Suprapubic skin (tissue), 4 donors: ENCODE data around the gene WDFY2. TPM values are rescaled to one million over a fixed set of nuclear protein-coding genes. Genes with fewer than 3 reads are reported as not detected.

Source experiments
- DNase-seq, 2 donors: peaks; one replicate each; pipeline ENCODE4 v3.0.0-alpha.2; 2019; ENCODE audit warnings: low spot score in 2 of 2
- H3K27ac ChIP-seq: fragments of 200-600 bp; sonication (generic); one replicate; pipeline ENCODE4 v1.5.1; 2019
- H3K27me3 ChIP-seq: fragments of 200-600 bp; sonication (generic); one replicate; pipeline ENCODE4 v1.5.1; 2019
- H3K36me3 ChIP-seq: fragments of 200-600 bp; sonication (generic); one replicate; pipeline ENCODE4 v1.5.1; 2019
- H3K4me1 ChIP-seq: fragments of 200-600 bp; sonication (generic); one replicate; pipeline ENCODE4 v1.5.1; 2019
- H3K4me3 ChIP-seq: fragments of 200-600 bp; sonication (generic); one replicate; pipeline ENCODE4 v1.5.1; 2019; ENCODE audit warnings: mild to moderate bottlenecking
- H3K9me3 ChIP-seq: fragments of 200-600 bp; sonication (generic); one replicate; pipeline ENCODE4 v1.5.1; 2019
- EP300 ChIP-seq: sonication (generic); formaldehyde crosslinking; IDR thresholded peaks from one replicate; pipeline ENCODE4 v1.6.1; 2017; ENCODE audit warnings: antibody characterized with exemption
- POLR2A ChIP-seq, 2 donors: fragments of 450-650 bp; IDR thresholded peaks; one replicate each; pipeline ENCODE4 v1.6.1; 2017; ENCODE audit warnings: antibody characterized with exemption in 2 of 2, mild to moderate bottlenecking in 2 of 2, moderate library complexity in 2 of 2
- POLR2AphosphoS5 ChIP-seq, 3 donors: sonication (generic); formaldehyde crosslinking; IDR thresholded peaks; one replicate each; pipeline ENCODE4 v1.6.1; 2017; ENCODE audit warnings: antibody characterized with exemption in 3 of 3
- WGBS: methylation state at CpG from one replicate; pipeline ENCODE4 v1.1.5; 2018; 5-methylcytosine and 5-hydroxymethylcytosine counted together
- total RNA-seq, 4 donors: library from RNA; depleted of rRNA; stranded (reverse); fragments of >200 nt; gene quantifications; one replicate each; pipeline ENCODE4 v1.1.0, GENCODE V29; 2016
- TF ChIP-seq, protein P1 (sequence below), 2 donors: fragments of 200-600 bp in 1 of 2; fragments of 450-650 bp in 1 of 2; sonication (generic) in 1 of 2; IDR thresholded peaks; one replicate each; pipeline ENCODE4 v1.5.1; 2016 to 2019; ENCODE audit warnings: antibody characterized with exemption in 2 of 2, mild to moderate bottlenecking in 1 of 2, moderate library complexity in 1 of 2

The WDFY2 gene, protein sequence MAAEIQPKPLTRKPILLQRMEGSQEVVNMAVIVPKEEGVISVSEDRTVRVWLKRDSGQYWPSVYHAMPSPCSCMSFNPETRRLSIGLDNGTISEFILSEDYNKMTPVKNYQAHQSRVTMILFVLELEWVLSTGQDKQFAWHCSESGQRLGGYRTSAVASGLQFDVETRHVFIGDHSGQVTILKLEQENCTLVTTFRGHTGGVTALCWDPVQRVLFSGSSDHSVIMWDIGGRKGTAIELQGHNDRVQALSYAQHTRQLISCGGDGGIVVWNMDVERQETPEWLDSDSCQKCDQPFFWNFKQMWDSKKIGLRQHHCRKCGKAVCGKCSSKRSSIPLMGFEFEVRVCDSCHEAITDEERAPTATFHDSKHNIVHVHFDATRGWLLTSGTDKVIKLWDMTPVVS
- 10 to 100 TPM; 35.3 to 99.2 (median 40.4) TPM for total RNA-seq

- Histone ChIP-seq H3K27me3 (no peaks in the 10 kb centered on the region), H3K4me3 (peak within 1 kb of the TSS; percentile 70), H3K9me3 (no peaks in the 10 kb centered on the region), H3K4me1 (peaks cover 44% of the 10 kb centered on the region), H3K36me3 (no peaks in the 10 kb centered on the region), H3K27ac (peak within 1 kb of the TSS; percentile 94)
- WGBS, result under 1% methylated on average over 42 of the region's 81 CpGs
- TF ChIP-seq POLR2AphosphoS5 (IDR thresholded peaks at IDR 0.05), result peak; percentile 42 to 85 (median 84)
- TF ChIP-seq, protein P1, sequence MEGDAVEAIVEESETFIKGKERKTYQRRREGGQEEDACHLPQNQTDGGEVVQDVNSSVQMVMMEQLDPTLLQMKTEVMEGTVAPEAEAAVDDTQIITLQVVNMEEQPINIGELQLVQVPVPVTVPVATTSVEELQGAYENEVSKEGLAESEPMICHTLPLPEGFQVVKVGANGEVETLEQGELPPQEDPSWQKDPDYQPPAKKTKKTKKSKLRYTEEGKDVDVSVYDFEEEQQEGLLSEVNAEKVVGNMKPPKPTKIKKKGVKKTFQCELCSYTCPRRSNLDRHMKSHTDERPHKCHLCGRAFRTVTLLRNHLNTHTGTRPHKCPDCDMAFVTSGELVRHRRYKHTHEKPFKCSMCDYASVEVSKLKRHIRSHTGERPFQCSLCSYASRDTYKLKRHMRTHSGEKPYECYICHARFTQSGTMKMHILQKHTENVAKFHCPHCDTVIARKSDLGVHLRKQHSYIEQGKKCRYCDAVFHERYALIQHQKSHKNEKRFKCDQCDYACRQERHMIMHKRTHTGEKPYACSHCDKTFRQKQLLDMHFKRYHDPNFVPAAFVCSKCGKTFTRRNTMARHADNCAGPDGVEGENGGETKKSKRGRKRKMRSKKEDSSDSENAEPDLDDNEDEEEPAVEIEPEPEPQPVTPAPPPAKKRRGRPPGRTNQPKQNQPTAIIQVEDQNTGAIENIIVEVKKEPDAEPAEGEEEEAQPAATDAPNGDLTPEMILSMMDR (IDR thresholded peaks at IDR 0.05), result no peak
- TF ChIP-seq POLR2A (IDR thresholded peaks at IDR 0.05), result peak; percentile 16 to 75
- peak; percentile 99 to 100 for DNase-seq
Observed at GRCh38 chr13:51583875-51584730, at the start of gene WDFY2. TSS of gene WDFY2 (plus strand) at chr13:51584462. CDS start at chr13:51584688, 226 bp downstream.

GRCh38 chr13:51538591-51539179 lies 45.6 kb upstream of the WDFY2 start:
- H3K4me1 ChIP-seq, result peaks cover 37% of the 10 kb centered on the region
- no peak overlapping the region for H3K4me3 ChIP-seq
- no peaks in the 10 kb centered on the region for H3K27me3 ChIP-seq
- no peak for TF ChIP-seq EP300
- TF ChIP-seq, protein P1 (IDR thresholded peaks at IDR 0.05), result no peak
- no peak for TF ChIP-seq POLR2AphosphoS5 (IDR thresholded peaks at IDR 0.05)
- no peak for TF ChIP-seq POLR2A (IDR thresholded peaks at IDR 0.05)
- H3K9me3 ChIP-seq, result no peaks in the 10 kb centered on the region
- H3K27ac ChIP-seq, result peak overlapping the region; percentile 28
- H3K36me3 ChIP-seq, result no peaks in the 10 kb centered on the region
- no peak for DNase-seq
- 61% methylated on average over 9 of the region's 9 CpGs for WGBS

DNA sequence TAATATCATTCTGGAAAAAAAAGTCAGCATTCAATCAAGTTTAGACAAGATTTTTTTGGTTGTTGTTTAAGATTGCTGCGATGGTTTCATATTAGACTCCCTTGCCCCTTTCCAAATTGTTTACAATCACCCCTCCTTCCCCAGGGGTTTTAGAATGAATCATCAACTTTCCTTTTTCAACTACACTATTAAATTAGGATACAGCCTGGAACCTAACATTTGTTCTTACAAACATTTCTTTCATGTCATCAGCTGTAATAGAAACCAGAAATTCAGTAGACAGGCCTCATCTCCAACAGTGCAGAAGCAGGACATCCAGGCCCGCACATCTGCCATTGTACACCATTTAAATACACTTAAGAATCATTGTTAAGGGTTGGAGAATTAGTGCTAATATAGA lies 44.4 kb upstream of the WDFY2 start:
- peak overlapping the region; percentile 28 for H3K27ac ChIP-seq
- H3K4me1 ChIP-seq, result peaks cover 31% of the 10 kb centered on the region
- 32% methylated on average over 2 of the region's 2 CpGs for WGBS
- H3K36me3 ChIP-seq, result no peaks in the 10 kb centered on the region
- no peaks in the 10 kb centered on the region for H3K27me3 ChIP-seq
- H3K4me3 ChIP-seq, result no peak overlapping the region
- DNase-seq, result no peak
- TF ChIP-seq, protein P1 (IDR thresholded peaks at IDR 0.05), result no peak
- TF ChIP-seq POLR2A (IDR thresholded peaks at IDR 0.05), result no peak
- TF ChIP-seq EP300, result no peak
- no peak for TF ChIP-seq POLR2AphosphoS5 (IDR thresholded peaks at IDR 0.05)
- H3K9me3 ChIP-seq, result no peaks in the 10 kb centered on the region

GRCh38 chr13:51541037-51541436 lies 43.2 kb upstream of the WDFY2 start:
- DNase-seq, result no peak
- no peak overlapping the region for H3K27ac ChIP-seq
- TF ChIP-seq POLR2A (IDR thresholded peaks at IDR 0.05) (no peak), POLR2AphosphoS5 (IDR thresholded peaks at IDR 0.05) (no peak), EP300 (no peak)
- TF ChIP-seq, protein P1 (IDR thresholded peaks at IDR 0.05), result no peak
- peaks cover 31% of the 10 kb centered on the region for H3K4me1 ChIP-seq
- H3K36me3 ChIP-seq, result no peaks in the 10 kb centered on the region
- no peaks in the 10 kb centered on the region for H3K9me3 ChIP-seq
- no peak overlapping the region for H3K4me3 ChIP-seq
- 81% methylated on average over 3 of the region's 3 CpGs for WGBS
- H3K27me3 ChIP-seq, result no peaks in the 10 kb centered on the region
